Activated CD4-positive, alpha-beta T cell treated with anti-CD3 and anti-CD28 coated beads, Interleukin-2, amount 10 ng/mL, durations not matched to agents 24 days and 14 days (primary cell): ENCODE data around the gene RAB11FIP5. TPM values are rescaled to one million over a fixed set of nuclear protein-coding genes. Genes with fewer than 3 reads are reported as not detected.
"Not testable (repeated sequence)": the region's sequence is repeated elsewhere in the genome, so short reads cannot be mapped to it uniquely, and the experiment has no call there.

Experiments
- DNase-seq: peaks from one replicate; pipeline ENCODE4 v3.0.0; 2022
- H3K27ac Mint-ChIP-seq: one replicate; pipeline ENCODE4 v1.8.0; 2022; ENCODE audit warnings: mild to moderate bottlenecking, mixed read lengths
- H3K27me3 Mint-ChIP-seq: one replicate; pipeline ENCODE4 v1.8.0; 2022; ENCODE audit warnings: mixed read lengths
- H3K36me3 Mint-ChIP-seq: one replicate; pipeline ENCODE4 v1.8.0; 2022; ENCODE audit warnings: low read depth, mild to moderate bottlenecking, mixed read lengths
- H3K4me1 Mint-ChIP-seq: one replicate; pipeline ENCODE4 v1.8.0; 2021; ENCODE audit warnings: mixed read lengths
- H3K4me3 Mint-ChIP-seq: one replicate; pipeline ENCODE4 v1.8.0; 2022; ENCODE audit warnings: mild to moderate bottlenecking, moderate library complexity, mixed read lengths
- H3K9me3 Mint-ChIP-seq: one replicate; pipeline ENCODE4 v1.8.0; 2021; ENCODE audit warnings: mixed read lengths
- intact Hi-C: fragments of 100-400 bp; cut with micrococcal nuclease; formaldehyde crosslinking; loops from one replicate; pipeline ENCODE4 v1.15.1; 2023
- total RNA-seq: library from RNA; stranded (reverse); gene quantifications from 2 replicates; pipeline ENCODE4 v1.2.3, GENCODE V29; 2022

RAB11FIP5 gene
- total RNA-seq, result 13.4 and 13.8 TPM in 2 replicates

- Mint-ChIP-seq H3K4me3 (peak within 1 kb of the TSS; percentile 88), H3K9me3 (no peaks in the 10 kb centered on the region), H3K4me1 (peaks cover 25% of the 10 kb centered on the region), H3K36me3 (no peaks in the 10 kb centered on the region), H3K27ac (peak within 1 kb of the TSS; percentile 59), H3K27me3 (peaks cover 11% of the 10 kb centered on the region)
- DNase-seq, result peak; percentile 95
- intact Hi-C loops, result loop anchor here (1.0 to 5.0 kb wide), 4 partner anchors 42 to 119 kb away; partner anchors contain the start of genes CCT7, PRADC1, SFXN5 and SMYD5
These were observed at the start of gene RAB11FIP5 for GRCh38 chr2:73112913-73113854. RAB11FIP5 (minus strand) TSS chr2:73112948; CDS start chr2:73112777, 171 bp downstream.

GRCh38 chr2:73156539-73157124, 43.9 kb upstream of the RAB11FIP5 start:
- Mint-ChIP-seq H3K9me3 (no peaks in the 10 kb centered on the region), H3K27me3 (peaks cover 29% of the 10 kb centered on the region), H3K36me3 (no peaks in the 10 kb centered on the region), H3K4me3 (no peak overlapping the region), H3K4me1 (no peaks in the 10 kb centered on the region), H3K27ac (no peak overlapping the region)
- intact Hi-C loops, result loop anchor here (1.0 kb wide), 1 partner anchor 71 kb away; no protein-coding TSS in a partner anchor
- DNase-seq, result peak; percentile 75

- no peak overlapping the region for H3K27ac Mint-ChIP-seq
- H3K27me3 Mint-ChIP-seq, result peaks cover 29% of the 10 kb centered on the region
- H3K4me1 Mint-ChIP-seq, result peaks cover 3% of the 10 kb centered on the region
- intact Hi-C loops, result no loop called here
- no peak overlapping the region for H3K4me3 Mint-ChIP-seq
- DNase-seq, result no peak
- no peaks in the 10 kb centered on the region for H3K36me3 Mint-ChIP-seq
- no peaks in the 10 kb centered on the region for H3K9me3 Mint-ChIP-seq
These were observed 30.2 kb upstream of the RAB11FIP5 start for GRCh38 chr2:73142937-73143336.

GRCh38 chr2:73141896-73142295, 29.1 kb upstream of the RAB11FIP5 start:
- Mint-ChIP-seq H3K4me3 (no peak overlapping the region), H3K9me3 (no peaks in the 10 kb centered on the region), H3K36me3 (no peaks in the 10 kb centered on the region), H3K27ac (no peak overlapping the region), H3K27me3 (peaks cover 23% of the 10 kb centered on the region), H3K4me1 (peaks cover 3% of the 10 kb centered on the region)
- intact Hi-C loops, result no loop called here
- DNase-seq, result no peak

- Mint-ChIP-seq H3K9me3 (no peaks in the 10 kb centered on the region), H3K27me3 (peaks cover 14% of the 10 kb centered on the region), H3K4me3 (no peak overlapping the region), H3K36me3 (no peaks in the 10 kb centered on the region), H3K4me1 (no peaks in the 10 kb centered on the region), H3K27ac (no peak overlapping the region)
- no peak for DNase-seq
- intact Hi-C loops, result no loop called here
These were observed 22.5 kb upstream of the RAB11FIP5 start for GRCh38 chr2:73135236-73135635.

- Mint-ChIP-seq H3K9me3 (no peaks in the 10 kb centered on the region), H3K27ac (no peak overlapping the region), H3K27me3 (peaks cover 12% of the 10 kb centered on the region), H3K4me3 (no peak overlapping the region), H3K36me3 (no peaks in the 10 kb centered on the region), H3K4me1 (no peaks in the 10 kb centered on the region)
- intact Hi-C loops, result no loop called here
- DNase-seq, result no peak
These were observed 21.7 kb upstream of the RAB11FIP5 start for GRCh38 chr2:73134471-73134870.

- intact Hi-C loops, result no loop called here
- H3K9me3 Mint-ChIP-seq, result no peaks in the 10 kb centered on the region
- no peak for DNase-seq
These were observed 20.9 kb upstream of the RAB11FIP5 start for GRCh38 chr2:73133566-73134197.

GRCh38 chr2:73131807-73132206, 19.1 kb upstream of the RAB11FIP5 start:
- Mint-ChIP-seq H3K9me3 (no peaks in the 10 kb centered on the region), H3K27me3 (peaks cover 11% of the 10 kb centered on the region), H3K4me1 (no peaks in the 10 kb centered on the region), H3K27ac (no peak overlapping the region), H3K36me3 (no peaks in the 10 kb centered on the region), H3K4me3 (no peak overlapping the region)
- intact Hi-C loops, result no loop called here
- no peak for DNase-seq

More at GRCh38 chr2:73133566-73134197, 20.9 kb upstream of the RAB11FIP5 start:
- no peaks in the 10 kb centered on the region for H3K4me1 Mint-ChIP-seq
- H3K27me3 Mint-ChIP-seq, result peaks cover 11% of the 10 kb centered on the region
- H3K4me3 Mint-ChIP-seq, result no peak overlapping the region
- H3K36me3 Mint-ChIP-seq, result no peaks in the 10 kb centered on the region
- H3K27ac Mint-ChIP-seq, result no peak overlapping the region

- Mint-ChIP-seq H3K4me3 (no peak overlapping the region), H3K9me3 (no peaks in the 10 kb centered on the region), H3K4me1 (no peaks in the 10 kb centered on the region), H3K27me3 (peaks cover 16% of the 10 kb centered on the region), H3K36me3 (no peaks in the 10 kb centered on the region), H3K27ac (no peak overlapping the region)
- DNase-seq, result no peak
- intact Hi-C loops, result no loop called here
These were observed 18.0 kb upstream of the RAB11FIP5 start for GRCh38 chr2:73130790-73131189.

GRCh38 chr2:73128841-73129535, 16.2 kb upstream of the RAB11FIP5 start:
- H3K9me3 Mint-ChIP-seq, result no peaks in the 10 kb centered on the region
- intact Hi-C loops, result no loop called here
- peaks cover 20% of the 10 kb centered on the region for H3K27me3 Mint-ChIP-seq
- H3K36me3 Mint-ChIP-seq, result no peaks in the 10 kb centered on the region
- no peak overlapping the region for H3K4me3 Mint-ChIP-seq
- no peaks in the 10 kb centered on the region for H3K4me1 Mint-ChIP-seq
- no peak for DNase-seq
- H3K27ac Mint-ChIP-seq, result no peak overlapping the region

GRCh38 chr2:73122536-73122935, 9.8 kb upstream of the RAB11FIP5 start:
- Mint-ChIP-seq H3K27me3 (peaks cover 34% of the 10 kb centered on the region), H3K9me3 (no peaks in the 10 kb centered on the region), H3K4me1 (no peaks in the 10 kb centered on the region), H3K36me3 (no peaks in the 10 kb centered on the region), H3K27ac (no peak overlapping the region), H3K4me3 (no peak overlapping the region)
- intact Hi-C loops, result no loop called here
- DNase-seq, result no peak

- H3K9me3 Mint-ChIP-seq, H3K36me3 Mint-ChIP-seq, H3K4me1 Mint-ChIP-seq, H3K4me3 Mint-ChIP-seq, intact Hi-C loops, H3K27ac Mint-ChIP-seq, DNase-seq: not testable (repeated sequence)
- H3K27me3 Mint-ChIP-seq, result peaks cover 30% of the 10 kb centered on the region
These were observed 7.0 kb upstream of the RAB11FIP5 start for GRCh38 chr2:73119611-73120239.

GRCh38 chr2:73117441-73117840, 4.7 kb upstream of the RAB11FIP5 start:
- Mint-ChIP-seq H3K4me1 (peaks cover 4% of the 10 kb centered on the region), H3K36me3 (no peaks in the 10 kb centered on the region), H3K27me3 (peaks cover 27% of the 10 kb centered on the region), H3K9me3 (no peaks in the 10 kb centered on the region), H3K4me3 (no peak overlapping the region), H3K27ac (no peak overlapping the region)
- intact Hi-C loops, result no loop called here
- DNase-seq, result no peak
